Left hindlimb (tissue), 1 donor: ENCODE data around the gene THRA.

Experiments
- DNase-seq: peaks from one replicate; pipeline ENCODE4 v3.0.0-alpha.2; 2018

The THRA gene

GRCh38 chr17:40027614-40028012 lies 35.2 kb upstream of the THRA start:
- DNase-seq, result no peak

DNA sequence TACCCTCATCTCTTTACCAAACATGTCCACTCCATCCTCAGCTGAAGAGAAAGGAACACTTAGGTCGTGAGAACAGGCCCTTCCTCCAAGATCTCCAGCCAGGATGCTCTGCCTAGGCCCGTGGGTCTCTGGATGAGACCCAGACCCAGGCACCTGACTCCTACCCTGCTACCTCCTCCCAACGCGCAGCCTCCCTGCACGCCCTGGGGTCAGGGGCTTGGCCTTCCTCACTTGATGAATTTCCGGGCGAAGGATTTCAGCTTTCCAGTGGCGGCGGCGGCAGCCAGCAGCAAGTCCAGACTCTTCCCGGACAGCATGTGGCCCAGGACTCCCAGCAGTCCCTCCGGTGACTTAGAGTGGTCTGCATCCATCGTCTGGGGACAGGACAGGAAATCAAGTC lies 34.2 kb upstream of the THRA start:
- no peak for DNase-seq

- no peak for DNase-seq
These were observed 31.1 kb upstream of the THRA start for GRCh38 chr17:40031706-40032105.

- no peak for DNase-seq
These were observed 30.1 kb upstream of the THRA start for GRCh38 chr17:40032322-40033320.

DNA sequence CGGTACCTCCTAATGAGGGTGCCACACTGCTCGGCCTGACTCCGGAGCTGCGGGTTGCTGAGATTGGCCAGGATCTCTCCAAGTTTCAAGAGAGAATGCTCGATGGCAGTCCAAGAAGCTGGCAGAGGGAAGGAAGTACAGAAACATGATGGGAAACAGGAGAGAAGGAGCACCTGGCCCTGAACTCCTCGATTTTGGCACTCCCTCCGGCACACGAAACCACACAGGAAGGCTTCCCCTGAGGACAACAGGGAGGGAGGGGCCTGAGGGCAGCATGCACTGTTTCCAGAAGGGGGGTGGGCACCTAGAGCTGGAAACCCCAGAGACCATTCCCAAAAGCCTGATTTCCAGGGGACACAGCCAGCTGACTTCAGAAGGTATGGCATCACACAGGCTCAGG lies 29.4 kb upstream of the THRA start:
- no peak for DNase-seq

GRCh38 chr17:40034426-40035161 lies 28.2 kb upstream of the THRA start:
- DNase-seq, result no peak

GRCh38 chr17:40035162-40035559 lies 27.6 kb upstream of the THRA start:
- no peak for DNase-seq

DNA sequence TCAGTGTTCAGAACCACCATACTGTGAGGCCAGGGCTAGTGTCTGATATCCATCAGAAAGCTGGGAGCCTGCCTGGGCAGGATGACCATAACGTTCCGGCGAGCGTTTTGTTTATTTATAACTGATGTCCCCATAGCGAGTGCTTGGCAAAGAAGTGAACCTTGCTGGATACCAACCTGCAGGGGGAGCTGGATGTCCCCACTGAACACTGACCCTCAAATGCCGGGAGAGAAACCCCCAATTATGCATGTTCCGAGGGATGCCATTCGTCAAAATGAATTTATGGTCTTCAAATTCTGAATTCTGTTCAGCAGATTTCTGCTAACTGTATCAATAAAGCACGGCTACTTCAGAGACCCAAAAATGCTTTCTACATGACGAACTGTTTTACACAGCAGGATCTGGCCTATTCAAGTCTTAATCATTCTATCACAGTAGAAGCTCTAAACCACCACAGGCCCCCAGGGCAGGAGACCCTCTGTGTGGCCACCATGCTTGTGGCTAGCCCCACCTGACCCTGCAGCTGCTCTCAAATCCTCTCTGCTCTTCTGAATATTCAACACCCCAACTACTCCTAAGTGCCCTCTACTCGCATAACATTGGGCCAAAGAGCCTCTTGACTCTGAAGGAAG lies 23.8 kb upstream of the THRA start:
- peak; percentile 81 for DNase-seq

GRCh38 chr17:40041196-40041595 lies 21.6 kb upstream of the THRA start:
- DNase-seq, result no peak

- no peak for DNase-seq
These were observed 6.3 kb upstream of the THRA start for GRCh38 chr17:40056379-40057015.

DNA sequence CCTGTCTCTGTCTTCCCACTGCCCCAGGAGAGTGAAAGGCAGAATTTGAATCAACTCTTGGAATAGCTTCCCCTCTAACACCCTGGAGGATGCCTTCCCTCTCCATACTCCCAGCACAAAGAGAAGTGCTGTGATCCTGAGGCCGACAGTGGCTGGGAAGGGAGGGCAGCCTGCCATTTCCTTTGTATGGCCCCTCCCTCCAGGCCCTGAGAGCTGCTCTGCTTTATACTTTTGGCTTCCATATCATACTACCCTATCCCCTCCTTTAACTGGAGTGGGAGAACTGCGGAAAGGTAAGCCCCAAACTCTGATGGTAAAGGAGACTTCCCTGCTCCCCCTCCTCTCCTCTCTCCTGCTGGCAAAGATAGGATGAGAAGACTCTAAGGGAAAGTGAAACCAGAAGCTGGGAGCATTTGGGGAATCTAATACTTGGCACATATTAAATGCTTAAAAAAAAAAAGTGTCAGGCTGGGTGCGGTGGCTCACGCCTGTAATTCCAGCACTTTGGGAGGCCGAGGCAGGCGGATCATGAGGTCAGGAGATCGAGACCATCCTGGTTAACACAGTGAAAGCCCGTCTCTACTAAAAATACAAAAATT lies 4.5 kb upstream of the THRA start:
- DNase-seq, result no peak

- no peak for DNase-seq
These were observed 3.9 kb upstream of the THRA start for GRCh38 chr17:40058865-40059264.

DNA sequence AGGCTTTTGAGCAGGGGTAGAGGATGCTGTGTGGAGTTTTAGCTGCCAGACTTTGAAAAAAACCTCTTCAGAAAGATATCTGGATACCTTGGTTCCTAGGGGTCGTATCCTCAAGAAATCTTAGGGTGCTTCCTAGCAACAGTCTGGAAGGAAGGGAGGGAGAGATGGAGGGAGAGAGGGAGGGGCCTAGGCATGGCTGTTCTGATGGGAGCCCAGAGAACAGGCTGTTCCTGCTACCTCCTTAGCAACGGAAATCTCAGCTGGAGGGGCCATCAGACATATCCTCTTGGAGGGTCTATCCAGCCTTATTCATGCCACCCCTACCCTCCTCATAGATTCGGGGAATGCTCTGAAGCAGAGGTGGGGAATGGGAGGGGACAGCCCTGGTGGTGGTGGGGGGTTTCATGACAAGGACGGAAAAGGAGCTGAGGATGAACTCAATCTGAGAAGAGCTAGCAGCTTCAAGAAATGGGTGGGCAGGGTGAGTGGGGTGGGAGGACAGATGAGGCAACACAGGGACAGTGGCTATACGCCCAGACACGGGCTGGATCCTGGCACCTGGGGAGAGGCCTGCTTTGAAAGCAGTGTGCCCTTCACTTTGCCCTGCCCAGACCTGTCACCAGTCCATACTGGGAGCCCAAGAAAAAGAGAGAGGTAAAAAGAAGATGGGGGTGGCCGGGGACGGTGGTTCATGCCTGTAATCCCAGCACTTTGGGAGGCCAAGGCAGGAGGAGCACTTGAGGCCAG lies 2.9 kb upstream of the THRA start:
- no peak for DNase-seq

- no peak for DNase-seq
These were observed 1.7 kb upstream of the THRA start for GRCh38 chr17:40060887-40061608.

- no peak for DNase-seq
These were observed 1.1 kb upstream of the THRA start for GRCh38 chr17:40061609-40062038.

- DNase-seq, result no peak
These were observed 514 bp downstream of the THRA start for GRCh38 chr17:40063187-40063771.

DNA sequence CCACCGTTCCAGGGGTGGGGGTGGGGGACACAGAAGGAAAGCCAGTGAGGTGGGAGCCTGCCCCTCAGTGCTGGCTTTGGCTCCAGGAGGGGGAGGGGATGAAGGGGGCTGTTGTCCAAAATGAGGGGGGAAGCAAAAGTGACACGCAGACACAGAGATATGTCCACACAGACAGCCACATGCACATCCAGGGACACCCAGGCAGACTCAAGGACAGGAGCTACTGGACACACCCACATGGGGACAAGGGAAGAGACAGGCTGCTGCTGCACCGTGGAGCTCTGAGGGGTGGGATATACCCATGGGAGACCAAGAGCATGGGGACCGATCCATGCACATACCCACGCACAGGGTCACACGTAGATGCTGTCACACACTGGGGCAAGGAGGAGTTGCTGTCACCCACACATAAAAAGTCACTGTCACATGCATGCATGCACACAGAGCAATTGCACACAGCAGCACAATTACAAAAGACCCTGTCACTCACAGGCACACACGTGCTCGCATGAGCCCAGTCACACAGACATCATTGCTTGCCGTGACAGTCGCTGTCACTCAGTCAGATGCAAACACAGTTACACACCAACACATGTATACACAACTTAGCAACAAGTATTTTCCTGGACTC lies 1.3 kb downstream of the THRA start:
- no peak for DNase-seq

GRCh38 chr17:40064971-40065768 lies 2.4 kb downstream of the THRA start:
- peak; percentile 80 for DNase-seq
